Erythroblast (primary cell): ENCODE data around the gene ADGRG3.

Experiments used
- GATA1 ChIP-seq: IDR thresholded peaks from 2 replicates; pipeline ENCODE4 v1.6.1; 2011; ENCODE audit warnings: low read depth, mild to moderate bottlenecking, control low read depth, low read length, moderate library complexity
- POLR2A ChIP-seq: IDR thresholded peaks from 2 replicates; pipeline ENCODE4 v1.6.1; 2011; ENCODE audit warnings: mild to moderate bottlenecking, low read length

DNA sequence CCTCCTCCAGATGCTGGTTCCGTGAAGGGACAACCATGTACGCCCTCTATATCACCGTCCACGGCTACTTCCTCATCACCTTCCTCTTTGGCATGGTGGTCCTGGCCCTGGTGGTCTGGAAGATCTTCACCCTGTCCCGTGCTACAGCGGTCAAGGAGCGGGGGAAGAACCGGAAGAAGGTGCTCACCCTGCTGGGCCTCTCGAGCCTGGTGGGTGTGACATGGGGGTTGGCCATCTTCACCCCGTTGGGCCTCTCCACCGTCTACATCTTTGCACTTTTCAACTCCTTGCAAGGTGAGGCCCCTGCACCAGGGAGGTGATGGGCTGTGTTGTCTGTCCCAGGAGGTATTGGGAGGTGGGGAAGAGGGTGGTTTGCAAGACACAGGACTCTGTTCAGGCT is 17.5 kb downstream of the ADGRG3 start:
- TF ChIP-seq POLR2A (no peak), GATA1 (no peak)
